NT2/D1 (cell line): Measurements from ENCODE around the gene GRIA4.

Source experiments
- DNase-seq: peaks from one replicate; pipeline ENCODE4 v3.0.0-alpha.2; 2011; ENCODE audit warnings: low read depth, low spot score
- H3K27me3 ChIP-seq: 2 replicates; pipeline ENCODE4 v1.6.0; 2011; ENCODE audit warnings: mild to moderate bottlenecking; ENCODE audit not compliant: insufficient read length, insufficient read depth
- H3K36me3 ChIP-seq: 2 replicates; pipeline ENCODE4 v1.6.1; 2011; ENCODE audit warnings: mild to moderate bottlenecking, low read length, mixed read lengths; ENCODE audit not compliant: insufficient read depth, insufficient read length
- H3K4me1 ChIP-seq: 2 replicates; pipeline ENCODE4 v1.5.1; 2011; ENCODE audit not compliant: insufficient read depth, insufficient read length
- H3K4me3 ChIP-seq: 2 replicates; pipeline ENCODE4 v1.5.1; 2011; ENCODE audit warnings: low read depth; ENCODE audit not compliant: insufficient read length
- H3K9ac ChIP-seq: 2 replicates; pipeline ENCODE4 v1.6.0; 2011; ENCODE audit warnings: low read depth; ENCODE audit not compliant: insufficient read length
- H3K9me3 ChIP-seq: 2 replicates; pipeline ENCODE4 v1.5.1; 2011; ENCODE audit warnings: mild to moderate bottlenecking, low read length; ENCODE audit not compliant: insufficient read depth
- SUZ12 ChIP-seq: IDR thresholded peaks from 2 replicates; pipeline ENCODE4 v1.6.1; 2011; ENCODE audit not compliant: insufficient read length, insufficient read depth; ENCODE audit errors: extremely low read depth
- YY1 ChIP-seq: IDR thresholded peaks from 2 replicates; pipeline ENCODE4 v1.6.1; 2011; ENCODE audit not compliant: insufficient read length, insufficient read depth
- ZNF274 ChIP-seq: IDR thresholded peaks from 2 replicates; pipeline ENCODE4 v1.6.1; 2011; ENCODE audit warnings: mild to moderate bottlenecking, low read depth, low read length

GRIA4 gene

GRCh38 chr11:105612771-105613170, 2.9 kb downstream of the GRIA4 start:
- Histone ChIP-seq H3K4me1 (no peaks in the 10 kb centered on the region), H3K27me3 (peaks cover 32% of the 10 kb centered on the region), H3K9ac (no peak overlapping the region), H3K4me3 (no peak overlapping the region), H3K9me3 (no peaks in the 10 kb centered on the region), H3K36me3 (no peaks in the 10 kb centered on the region)
- no peak for TF ChIP-seq SUZ12
- no peak for TF ChIP-seq ZNF274
- no peak for TF ChIP-seq YY1
- DNase-seq, result no peak

DNA sequence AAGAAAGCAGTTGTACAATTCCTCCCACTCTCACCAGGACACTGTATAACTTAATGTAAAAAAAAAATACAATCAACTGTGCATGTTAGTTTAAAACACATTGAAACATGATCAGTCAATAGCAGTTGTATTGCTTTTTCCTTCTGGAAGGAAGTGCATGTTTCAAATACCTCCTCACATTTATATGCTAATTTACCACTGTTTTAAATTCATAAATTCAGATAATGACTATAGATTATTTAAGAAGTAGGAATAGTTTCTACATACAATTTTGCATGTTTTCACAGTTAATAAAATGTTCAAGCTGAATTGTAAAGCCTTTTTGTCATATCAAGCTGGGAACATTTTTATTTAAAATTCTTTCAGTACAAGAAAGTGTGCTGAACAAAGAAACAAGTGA, 3.3 kb downstream of the GRIA4 start:
- Histone ChIP-seq H3K36me3 (no peaks in the 10 kb centered on the region), H3K4me3 (no peak overlapping the region), H3K9ac (no peak overlapping the region), H3K4me1 (no peaks in the 10 kb centered on the region), H3K9me3 (no peaks in the 10 kb centered on the region), H3K27me3 (peaks cover 32% of the 10 kb centered on the region)
- no peak for TF ChIP-seq SUZ12
- no peak for TF ChIP-seq ZNF274
- no peak for TF ChIP-seq YY1
- no peak for DNase-seq

- H3K9me3 ChIP-seq, result no peaks in the 10 kb centered on the region
- no peak overlapping the region for H3K4me3 ChIP-seq
- no peaks in the 10 kb centered on the region for H3K36me3 ChIP-seq
- no peaks in the 10 kb centered on the region for H3K27me3 ChIP-seq
- no peaks in the 10 kb centered on the region for H3K4me1 ChIP-seq
- TF ChIP-seq YY1, result no peak
- no peak for TF ChIP-seq SUZ12
- H3K9ac ChIP-seq, result no peak overlapping the region
- no peak for DNase-seq
Observed at GRCh38 chr11:105618343-105618955, 8.6 kb downstream of the GRIA4 start.

GRCh38 chr11:105619556-105619955, 9.7 kb downstream of the GRIA4 start:
- H3K4me3 ChIP-seq, result no peak overlapping the region
- TF ChIP-seq SUZ12 (no peak), YY1 (no peak), ZNF274 (no peak)
- no peaks in the 10 kb centered on the region for H3K36me3 ChIP-seq
- H3K9ac ChIP-seq, result no peak overlapping the region
- H3K9me3 ChIP-seq, result no peaks in the 10 kb centered on the region
- DNase-seq, result no peak
- H3K27me3 ChIP-seq, result no peaks in the 10 kb centered on the region
- H3K4me1 ChIP-seq, result no peaks in the 10 kb centered on the region

DNA sequence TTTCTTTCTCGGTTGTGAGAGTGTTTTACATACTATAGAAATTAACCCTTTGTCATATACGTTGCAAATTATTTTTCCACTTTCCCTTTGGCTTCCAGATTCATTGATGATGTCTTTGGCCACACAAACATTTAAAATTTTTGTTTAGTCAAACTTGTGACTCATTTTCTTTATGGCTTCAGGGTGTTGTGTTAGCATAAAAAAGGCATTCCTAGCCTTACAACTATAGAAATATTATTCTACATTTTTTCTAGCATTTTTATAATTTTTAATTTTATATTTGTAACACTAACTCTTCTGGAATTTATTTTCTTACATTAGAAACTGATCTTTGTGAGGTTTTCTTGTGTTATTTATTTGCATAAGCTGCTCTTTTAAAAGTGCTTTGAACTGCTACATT, 12.1 kb downstream of the GRIA4 start:
- no peaks in the 10 kb centered on the region for H3K9me3 ChIP-seq
- DNase-seq, result no peak
- H3K4me1 ChIP-seq, result no peaks in the 10 kb centered on the region
- H3K36me3 ChIP-seq, result no peaks in the 10 kb centered on the region
- H3K9ac ChIP-seq, result no peak overlapping the region
- H3K4me3 ChIP-seq, result no peak overlapping the region
- no peak for TF ChIP-seq SUZ12
- no peaks in the 10 kb centered on the region for H3K27me3 ChIP-seq

DNA sequence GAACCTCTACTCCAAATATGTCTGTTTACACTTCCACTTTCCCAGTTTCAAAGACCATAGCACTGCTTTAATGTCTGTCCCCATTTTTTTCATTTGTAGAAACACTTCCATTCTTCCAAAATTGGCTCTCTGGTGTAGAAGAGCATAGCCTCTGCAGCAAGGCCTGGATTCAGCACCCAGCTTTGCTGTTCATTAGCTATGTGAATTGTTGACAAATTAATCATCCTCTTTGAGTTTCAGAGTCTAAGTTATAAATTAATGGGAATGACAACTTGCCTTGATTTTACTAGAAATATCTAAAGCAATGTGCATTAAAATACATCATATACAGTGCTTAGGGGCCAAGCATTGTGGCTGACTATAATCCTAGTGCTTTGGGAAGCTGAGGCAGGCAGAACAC, 22.4 kb downstream of the GRIA4 start:
- H3K9ac ChIP-seq, result no peak overlapping the region
- no peaks in the 10 kb centered on the region for H3K36me3 ChIP-seq
- H3K9me3 ChIP-seq, result no peaks in the 10 kb centered on the region
- H3K4me3 ChIP-seq, result no peak overlapping the region
- no peak for DNase-seq
- H3K27me3 ChIP-seq, result no peaks in the 10 kb centered on the region
- H3K4me1 ChIP-seq, result no peaks in the 10 kb centered on the region
- TF ChIP-seq SUZ12 (no peak), ZNF274 (no peak), YY1 (no peak)

DNA sequence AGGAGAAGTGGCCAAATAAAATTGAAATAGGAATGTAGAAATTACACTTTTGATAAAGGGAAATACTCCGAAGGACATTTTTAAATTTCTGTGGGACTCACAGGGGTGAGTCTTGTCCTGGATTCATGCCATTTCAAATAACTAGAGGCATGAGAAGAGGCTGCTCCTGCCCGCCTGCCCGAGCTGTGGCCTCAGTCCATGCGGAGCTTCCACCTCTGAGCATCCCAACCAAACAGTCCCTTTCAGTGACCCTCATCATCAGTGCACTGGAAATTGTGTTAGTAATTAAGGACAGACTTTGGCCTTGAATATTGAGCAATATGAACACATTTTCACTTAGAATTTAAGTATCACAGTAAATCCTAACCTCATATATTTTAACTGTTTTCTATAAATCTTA, 25.6 kb downstream of the GRIA4 start:
- Histone ChIP-seq H3K9ac (no peak overlapping the region), H3K4me1 (no peaks in the 10 kb centered on the region), H3K4me3 (no peak overlapping the region), H3K9me3 (no peaks in the 10 kb centered on the region), H3K27me3 (no peaks in the 10 kb centered on the region), H3K36me3 (no peaks in the 10 kb centered on the region)
- DNase-seq, result no peak
- TF ChIP-seq SUZ12 (no peak), ZNF274 (no peak), YY1 (no peak)

- no peak for DNase-seq
- Histone ChIP-seq H3K4me1 (no peaks in the 10 kb centered on the region), H3K27me3 (no peaks in the 10 kb centered on the region), H3K9me3 (no peaks in the 10 kb centered on the region), H3K4me3 (no peak overlapping the region), H3K36me3 (no peaks in the 10 kb centered on the region), H3K9ac (no peak overlapping the region)
- no peak for TF ChIP-seq ZNF274
- TF ChIP-seq YY1, result no peak
Observed at GRCh38 chr11:105636496-105636895, 26.6 kb downstream of the GRIA4 start.
